Measurements from ENCODE around the gene FUT4.
"Not testable (repeated sequence)": the region's sequence is repeated elsewhere in the genome, so short reads cannot be mapped to it uniquely, and the experiment has no call there.

Gene FUT4

DNA sequence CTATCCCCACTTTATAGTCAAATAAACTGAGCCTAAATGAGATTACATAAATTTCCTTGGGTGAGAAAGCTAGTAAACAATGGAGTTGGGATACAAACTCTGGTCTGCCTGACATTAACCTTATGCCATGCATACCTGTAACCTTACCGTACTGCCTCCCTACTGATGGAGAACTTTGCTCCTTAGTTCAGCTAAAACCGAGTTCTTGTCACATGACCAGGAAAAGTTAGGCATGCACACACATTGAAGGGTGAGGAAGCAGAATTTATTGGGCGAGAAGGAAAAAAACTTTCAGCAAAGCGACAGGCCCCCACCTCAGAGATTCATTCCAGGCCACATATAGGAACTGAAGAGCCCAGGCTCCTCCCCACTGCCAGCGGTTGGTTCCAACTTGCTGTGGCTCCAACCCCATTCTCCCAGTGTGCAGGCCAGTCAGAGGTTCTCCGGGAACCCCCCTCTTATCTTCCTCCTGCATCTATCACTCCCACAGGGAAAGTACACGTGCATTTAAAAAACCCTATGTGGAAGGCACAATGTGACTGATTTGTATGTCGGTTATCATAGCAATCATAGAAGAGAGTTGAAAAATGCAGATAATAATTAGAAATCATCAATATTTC is 20.2 kb downstream of the FUT4 start:
- no peak for DNase-seq (ENCODE audit: low read depth)
- no peak overlapping the region for H3K4me3 ChIP-seq (ENCODE audit: low read depth, low read length)
- TF ChIP-seq, protein P1, sequence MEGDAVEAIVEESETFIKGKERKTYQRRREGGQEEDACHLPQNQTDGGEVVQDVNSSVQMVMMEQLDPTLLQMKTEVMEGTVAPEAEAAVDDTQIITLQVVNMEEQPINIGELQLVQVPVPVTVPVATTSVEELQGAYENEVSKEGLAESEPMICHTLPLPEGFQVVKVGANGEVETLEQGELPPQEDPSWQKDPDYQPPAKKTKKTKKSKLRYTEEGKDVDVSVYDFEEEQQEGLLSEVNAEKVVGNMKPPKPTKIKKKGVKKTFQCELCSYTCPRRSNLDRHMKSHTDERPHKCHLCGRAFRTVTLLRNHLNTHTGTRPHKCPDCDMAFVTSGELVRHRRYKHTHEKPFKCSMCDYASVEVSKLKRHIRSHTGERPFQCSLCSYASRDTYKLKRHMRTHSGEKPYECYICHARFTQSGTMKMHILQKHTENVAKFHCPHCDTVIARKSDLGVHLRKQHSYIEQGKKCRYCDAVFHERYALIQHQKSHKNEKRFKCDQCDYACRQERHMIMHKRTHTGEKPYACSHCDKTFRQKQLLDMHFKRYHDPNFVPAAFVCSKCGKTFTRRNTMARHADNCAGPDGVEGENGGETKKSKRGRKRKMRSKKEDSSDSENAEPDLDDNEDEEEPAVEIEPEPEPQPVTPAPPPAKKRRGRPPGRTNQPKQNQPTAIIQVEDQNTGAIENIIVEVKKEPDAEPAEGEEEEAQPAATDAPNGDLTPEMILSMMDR (conservative IDR thresholded peaks at IDR 0.05; ENCODE audit: low read depth, low read length) = no peak

DNA sequence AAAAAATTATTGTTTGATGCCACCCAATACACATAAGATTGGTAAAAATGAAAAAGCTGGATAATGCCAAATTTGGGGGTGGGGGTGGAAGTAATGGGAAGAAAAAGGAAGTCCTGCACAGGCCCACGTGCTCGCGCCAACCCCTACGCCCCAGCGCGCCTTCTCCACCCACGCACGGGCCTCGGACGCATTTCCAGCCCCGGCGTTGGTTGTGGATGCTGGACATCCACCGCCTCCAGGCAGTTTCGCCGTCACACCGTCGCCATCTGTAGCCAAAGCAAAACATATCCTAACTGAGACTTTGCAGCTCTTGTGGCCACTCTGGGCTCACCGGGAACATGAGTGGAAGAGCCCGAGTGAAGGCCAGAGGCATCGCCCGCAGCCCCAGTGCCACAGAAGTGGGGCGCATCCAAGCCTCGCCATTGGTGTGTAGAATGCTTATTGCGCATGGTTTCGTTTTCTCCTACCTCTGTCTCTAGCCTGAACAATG is 23.5 kb downstream of the FUT4 start, which contains the start of gene PIWIL4:
PIWIL4 (plus strand) TSS at position 188 of the 490 bp plus-strand sequence; CDS start at position 339, 151 bp downstream.
- TF ChIP-seq, protein P1 (conservative IDR thresholded peaks at IDR 0.05; ENCODE audit: low read depth, low read length) = no peak
- no peak for DNase-seq (ENCODE audit: low read depth)
- no peak within 1 kb of the TSS for H3K4me3 ChIP-seq (ENCODE audit: low read depth, low read length)

DNA sequence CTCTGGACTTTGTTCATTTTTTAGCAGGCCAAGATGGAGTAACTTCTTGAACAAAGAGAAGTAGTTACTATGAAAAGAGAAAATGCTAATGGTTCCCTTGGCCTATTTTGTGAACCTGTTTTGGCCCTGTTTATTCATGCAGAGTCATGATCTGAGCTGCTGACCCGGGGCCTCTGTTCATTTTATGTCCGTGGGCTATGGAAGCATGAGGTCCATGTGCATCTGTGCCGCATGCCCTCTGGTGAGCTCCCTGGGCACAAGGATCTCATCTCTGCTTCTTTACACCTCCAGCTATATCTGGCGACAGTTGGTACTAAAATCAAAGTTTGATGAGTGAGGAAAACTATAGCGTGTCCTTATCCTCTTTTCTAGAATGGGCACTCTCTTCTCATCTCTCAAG is 24.5 kb downstream of the FUT4 start:
- TF ChIP-seq, protein P1 (conservative IDR thresholded peaks at IDR 0.05; ENCODE audit: low read depth, low read length) = no peak
- no peak for DNase-seq (ENCODE audit: low read depth)
- H3K4me3 ChIP-seq (ENCODE audit: low read depth, low read length) = no peak overlapping the region

DNA sequence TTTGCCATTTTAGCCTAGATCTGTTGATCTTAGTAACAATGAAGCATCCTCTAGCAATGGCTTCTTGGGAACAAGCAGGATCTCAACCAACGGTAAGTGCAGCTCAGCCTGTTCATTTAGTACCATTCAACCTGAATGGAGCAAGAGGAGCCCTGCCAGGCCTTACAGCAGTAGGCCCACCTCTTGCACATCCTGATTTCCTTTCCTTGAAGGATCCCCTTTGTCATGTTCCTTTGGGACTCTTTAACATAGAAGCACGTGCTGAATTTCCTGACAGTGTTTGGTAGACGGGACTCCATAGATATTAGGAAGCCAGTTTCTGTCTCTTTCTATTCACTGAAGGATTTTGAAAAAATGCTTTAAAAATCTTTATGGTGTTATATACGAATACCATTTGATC is 25.0 kb downstream of the FUT4 start:
- DNase-seq (ENCODE audit: low read depth) = no peak
- TF ChIP-seq, protein P1 (conservative IDR thresholded peaks at IDR 0.05; ENCODE audit: low read depth, low read length) = no peak
- no peak overlapping the region for H3K4me3 ChIP-seq (ENCODE audit: low read depth, low read length)

DNA sequence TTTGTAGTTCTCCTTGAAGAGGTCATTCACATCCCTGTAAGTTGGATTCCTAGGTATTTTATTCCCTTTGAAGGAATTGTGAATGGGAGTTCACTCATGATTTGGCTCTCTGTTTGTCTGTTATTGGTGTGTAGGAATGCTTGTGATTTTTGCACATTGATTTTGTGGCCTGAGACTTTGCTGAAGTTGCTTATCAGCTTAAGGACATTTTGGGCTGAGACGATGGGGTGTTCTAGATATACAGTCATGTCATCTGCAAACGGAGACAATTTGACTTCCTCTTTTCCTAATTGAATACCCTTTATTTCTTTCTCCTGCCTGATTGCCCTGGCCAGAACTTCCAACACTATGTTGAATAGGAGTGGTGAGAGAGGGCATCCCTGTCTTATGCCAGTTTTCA is 29.3 kb downstream of the FUT4 start:
- not testable (repeated sequence) for DNase-seq (ENCODE audit: low read depth)

DNA sequence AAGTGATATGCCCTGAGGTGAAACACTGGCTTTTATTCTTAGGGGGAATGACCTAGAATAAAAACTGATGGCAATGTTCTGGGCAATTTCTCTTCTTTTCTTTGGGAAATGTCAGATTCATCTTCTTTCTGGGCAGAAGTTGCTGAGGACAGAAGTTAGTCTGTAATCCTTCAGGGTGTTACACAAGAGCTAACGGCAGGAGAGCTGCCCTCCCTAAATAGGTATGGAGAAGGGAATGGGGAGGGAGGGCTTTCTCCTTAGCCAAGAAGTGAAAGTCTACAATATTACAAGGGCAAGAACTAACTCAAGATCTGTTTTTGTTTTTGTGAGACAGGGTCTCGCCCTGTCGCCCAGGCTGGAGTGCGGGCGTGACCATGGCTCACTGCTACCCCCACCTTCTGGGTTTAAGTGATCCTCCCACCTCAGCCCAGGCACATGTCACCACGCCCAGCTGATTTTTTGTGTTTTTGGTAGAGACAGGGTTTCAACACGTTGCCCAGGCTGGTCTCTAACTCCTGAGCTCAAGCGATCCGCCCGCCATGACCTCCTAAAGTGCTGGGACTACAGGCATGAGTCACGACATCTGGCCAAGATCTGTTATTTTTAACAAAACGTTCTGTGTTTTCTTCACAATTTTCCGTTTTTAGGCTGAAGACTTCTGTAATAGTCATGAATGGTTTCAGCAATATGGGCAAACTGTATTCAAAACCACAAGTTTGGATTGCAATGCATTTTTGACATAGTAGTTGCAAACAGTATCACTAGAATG is 30.7 kb downstream of the FUT4 start:
- H3K4me3 ChIP-seq (ENCODE audit: low read depth, low read length) = peak overlapping the region; percentile 25
- DNase-seq (ENCODE audit: low read depth) = peak; percentile 92

More for the DNA sequence above, 29.3 kb downstream of the FUT4 start:
- H3K4me3 ChIP-seq (ENCODE audit: low read depth, low read length) = not testable (repeated sequence)

DNA sequence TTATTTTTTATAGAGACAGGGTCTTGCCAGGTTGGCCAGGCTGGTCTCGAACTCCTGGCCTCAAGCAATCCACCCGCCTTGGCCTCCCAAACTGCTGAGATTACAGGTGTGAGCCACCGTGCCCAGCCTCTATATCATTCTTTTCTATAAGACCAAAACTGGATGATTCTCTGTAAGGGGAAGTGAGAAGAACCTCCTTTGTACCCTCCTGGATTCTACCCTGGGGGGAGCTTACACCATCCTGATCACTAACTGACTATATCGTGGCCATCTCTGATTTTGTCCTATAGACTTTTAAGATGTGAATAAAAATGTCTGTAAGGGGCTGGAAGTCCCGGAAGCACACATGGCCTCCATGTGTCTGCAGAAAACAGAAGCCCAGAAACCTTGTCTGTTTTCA is 32.6 kb downstream of the FUT4 start:
- no peak overlapping the region for H3K4me3 ChIP-seq (ENCODE audit: low read depth, low read length)
- no peak for DNase-seq (ENCODE audit: low read depth)
- TF ChIP-seq, protein P1 (conservative IDR thresholded peaks at IDR 0.05; ENCODE audit: low read depth, low read length) = no peak

More for the DNA sequence above, 30.7 kb downstream of the FUT4 start:
- TF ChIP-seq, protein P1 (conservative IDR thresholded peaks at IDR 0.05; ENCODE audit: low read depth, low read length) = no peak

Data from choroid plexus epithelial cell (primary cell).